A549 (cell line): Measurements from ENCODE around the gene ACSM5.

Experiments used
- CTCF ChIP-seq: fragments of >200 bp; sonication (Bioruptor Twin); formaldehyde crosslinking; IDR thresholded peaks from 3 replicates; pipeline ENCODE4 v1.5.1; 2016
- FOSL2 ChIP-seq, 2 experiments: fragments of 450-650 bp in 1 of 2; fragments of >200 bp in 1 of 2; sonication (Bioruptor Twin) in 1 of 2; formaldehyde crosslinking; IDR thresholded peaks; 2 replicates each; pipeline versions ENCODE4 v1.5.0 to v1.6.1; 2016 to 2020; ENCODE audit warnings: mild to moderate bottlenecking in 1 of 2, moderate library complexity in 1 of 2
- MAX ChIP-seq: IDR thresholded peaks from 2 replicates; pipeline ENCODE4 v1.6.1; 2012
- REST ChIP-seq: fragments of 200-600 bp; sonication (generic); IDR thresholded peaks from 2 replicates; pipeline ENCODE4 v1.6.1; 2016; ENCODE audit warnings: antibody characterized with exemption, mild to moderate bottlenecking, moderate library complexity
- TF ChIP-seq, protein P1 (sequence below): fragments of 450-650 bp; IDR thresholded peaks from 2 replicates; pipeline ENCODE4 v1.6.1; 2014; ENCODE audit warnings: antibody characterized with exemption

DNA sequence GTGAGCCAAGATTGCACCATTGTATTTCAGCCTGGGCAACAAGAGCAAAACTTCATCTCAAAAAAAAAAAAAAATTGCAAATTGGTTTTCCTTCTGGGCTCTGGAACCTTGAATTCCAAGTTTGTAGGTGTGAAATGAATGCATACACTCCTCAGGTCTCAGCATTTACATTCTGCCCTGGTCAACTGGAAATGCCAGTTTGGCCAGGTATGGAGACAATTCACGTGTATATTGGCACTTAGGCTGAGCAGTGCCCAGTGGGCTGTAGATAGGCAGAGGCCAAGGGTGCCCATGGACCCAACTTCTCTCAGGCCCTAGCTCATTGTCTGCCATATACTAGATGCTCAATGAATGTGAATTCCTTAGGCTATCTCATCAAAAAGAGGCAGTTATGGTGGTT lies 20.5 kb upstream of the ACSM5 start:
- TF ChIP-seq MAX (no peak), FOSL2 (IDR thresholded peaks at IDR 0.05) (no peak), FOSL2 (CRISPR knock-in tag; IDR thresholded peaks at IDR 0.05) (no peak), CTCF (no peak), REST (no peak)
- TF ChIP-seq, protein P1, sequence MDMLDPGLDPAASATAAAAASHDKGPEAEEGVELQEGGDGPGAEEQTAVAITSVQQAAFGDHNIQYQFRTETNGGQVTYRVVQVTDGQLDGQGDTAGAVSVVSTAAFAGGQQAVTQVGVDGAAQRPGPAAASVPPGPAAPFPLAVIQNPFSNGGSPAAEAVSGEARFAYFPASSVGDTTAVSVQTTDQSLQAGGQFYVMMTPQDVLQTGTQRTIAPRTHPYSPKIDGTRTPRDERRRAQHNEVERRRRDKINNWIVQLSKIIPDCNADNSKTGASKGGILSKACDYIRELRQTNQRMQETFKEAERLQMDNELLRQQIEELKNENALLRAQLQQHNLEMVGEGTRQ, result no peak
